Caki2 (cell line): ENCODE results near the gene LRP1B. TPM values are rescaled to one million over a fixed set of nuclear protein-coding genes. Genes with fewer than 3 reads are reported as not detected.
A peak's percentile ranks its signal among the peaks of the same experiment; 100 is the strongest.

Source experiments
- DNase-seq: peaks from one replicate; pipeline ENCODE4 v3.0.0-alpha.2; 2015; ENCODE audit warnings: low read depth
- in situ Hi-C: cut with HindIII; loops from 2 replicates; pipeline ENCODE4 v1.10.0; 2016; ENCODE audit warnings: low sequenced_read_pairs, low pct_unique_long_range_greater_than_20kb, mixed read lengths
- total RNA-seq: library from RNA; depleted of rRNA; stranded (reverse); fragments of >200 nt; shearing (Covaris generic); gene quantifications from 2 replicates; pipeline ENCODE4 v1.2.3, GENCODE V29; 2014; ENCODE audit warnings: low replicate concordance

Gene LRP1B
- total RNA-seq, 1 experiment from 2014 or later, result 0.14 TPM

- no peak for DNase-seq
- in situ Hi-C loops, result no loop called here
Observed at GRCh38 chr2:140929849-140930248, 1201.0 kb downstream of the LRP1B start.

- DNase-seq, result no peak
- in situ Hi-C loops, result no loop called here
Observed at GRCh38 chr2:140918426-140918825, 1212.4 kb downstream of the LRP1B start.

GRCh38 chr2:140916410-140916809 is 1214.4 kb downstream of the LRP1B start:
- DNase-seq, result no peak
- in situ Hi-C loops, result no loop called here

- in situ Hi-C loops, result no loop called here
- DNase-seq, result no peak
Observed at GRCh38 chr2:140910683-140911082, 1220.1 kb downstream of the LRP1B start.

GRCh38 chr2:140905083-140905781 is 1225.6 kb downstream of the LRP1B start:
- no peak for DNase-seq
- in situ Hi-C loops, result no loop called here

- in situ Hi-C loops, result no loop called here
- DNase-seq, result no peak
Observed at GRCh38 chr2:140895378-140895777, 1235.4 kb downstream of the LRP1B start.

- in situ Hi-C loops, result no loop called here
- no peak for DNase-seq
Observed at GRCh38 chr2:140893685-140894084, 1237.1 kb downstream of the LRP1B start.

- in situ Hi-C loops, result no loop called here
- DNase-seq, result no peak
Observed at GRCh38 chr2:140892911-140893637, 1237.7 kb downstream of the LRP1B start.

GRCh38 chr2:140892436-140892835 is 1238.4 kb downstream of the LRP1B start:
- no peak for DNase-seq
- in situ Hi-C loops, result no loop called here

- in situ Hi-C loops, result no loop called here
- DNase-seq, result no peak
Observed at GRCh38 chr2:140891614-140892212, 1239.1 kb downstream of the LRP1B start.

GRCh38 chr2:140882671-140883620 is 1247.9 kb downstream of the LRP1B start:
- no peak for DNase-seq
- in situ Hi-C loops, result no loop called here

GRCh38 chr2:140880573-140880972 is 1250.2 kb downstream of the LRP1B start:
- DNase-seq, result no peak
- in situ Hi-C loops, result no loop called here

- peak; percentile 10 for DNase-seq
- in situ Hi-C loops, result no loop called here
Observed at GRCh38 chr2:140876015-140876414, 1254.8 kb downstream of the LRP1B start.

- in situ Hi-C loops, result no loop called here
Observed at GRCh38 chr2:140873915-140874531, 1256.8 kb downstream of the LRP1B start.

GRCh38 chr2:140869925-140870324 is 1260.9 kb downstream of the LRP1B start:
- no peak for DNase-seq
- in situ Hi-C loops, result no loop called here

More at GRCh38 chr2:140873915-140874531, 1256.8 kb downstream of the LRP1B start:
- DNase-seq, result no peak

- no peak for DNase-seq
- in situ Hi-C loops, result no loop called here
Observed at GRCh38 chr2:140869107-140869506, 1261.7 kb downstream of the LRP1B start.

GRCh38 chr2:140865837-140866236 is 1265.0 kb downstream of the LRP1B start:
- DNase-seq, result no peak
- in situ Hi-C loops, result no loop called here

- DNase-seq, result peak; percentile 33
- in situ Hi-C loops, result no loop called here
Observed at GRCh38 chr2:140863713-140864112, 1267.1 kb downstream of the LRP1B start.
